HT-29 (cell line): ENCODE data around the gene OSBPL6. TPM values are rescaled to one million over a fixed set of nuclear protein-coding genes. Genes with fewer than 3 reads are reported as not detected.

Source experiments
- DNase-seq: peaks from one replicate; pipeline ENCODE4 v3.0.0-alpha.2; 2015; ENCODE audit warnings: low spot score
- total RNA-seq: library from RNA; depleted of rRNA; stranded (reverse); fragments of >200 nt; shearing (Covaris generic); gene quantifications from 2 replicates; pipeline ENCODE4 v1.2.3, GENCODE V29; 2014

The OSBPL6 gene
- total RNA-seq, 1 experiment from 2014 or later, result not detected

- no peak for DNase-seq
Measured at GRCh38 chr2:178238750-178239149, 44.4 kb downstream of the OSBPL6 start.

GRCh38 chr2:178241844-178242551 is 47.7 kb downstream of the OSBPL6 start:
- peak; percentile 13 for DNase-seq

- no peak for DNase-seq
Measured at GRCh38 chr2:178242552-178242883, 48.2 kb downstream of the OSBPL6 start.

- no peak for DNase-seq
Measured at GRCh38 chr2:178243961-178244360, 49.6 kb downstream of the OSBPL6 start.

- DNase-seq, result no peak
Measured at GRCh38 chr2:178244777-178245176, 50.5 kb downstream of the OSBPL6 start.

GRCh38 chr2:178246696-178247095 is 52.4 kb downstream of the OSBPL6 start:
- DNase-seq, result no peak

GRCh38 chr2:178247250-178247649 is 52.9 kb downstream of the OSBPL6 start:
- DNase-seq, result no peak

- no peak for DNase-seq
Measured at GRCh38 chr2:178250429-178250828, 56.1 kb downstream of the OSBPL6 start.

GRCh38 chr2:178251151-178251955 is 57.0 kb downstream of the OSBPL6 start:
- DNase-seq, result no peak

GRCh38 chr2:178256382-178257042 is 62.2 kb downstream of the OSBPL6 start:
- no peak for DNase-seq

GRCh38 chr2:178257127-178257526 is 62.8 kb downstream of the OSBPL6 start:
- no peak for DNase-seq

GRCh38 chr2:178258916-178259315 is 64.6 kb downstream of the OSBPL6 start:
- DNase-seq, result no peak

- DNase-seq, result no peak
Measured at GRCh38 chr2:178263159-178263860, 69.0 kb downstream of the OSBPL6 start.

GRCh38 chr2:178264211-178264610 is 69.9 kb downstream of the OSBPL6 start:
- DNase-seq, result no peak

GRCh38 chr2:178265851-178266250 is 71.5 kb downstream of the OSBPL6 start:
- no peak for DNase-seq

- DNase-seq, result no peak
Measured at GRCh38 chr2:178266445-178266844, 72.1 kb downstream of the OSBPL6 start.

- DNase-seq, result no peak
Measured at GRCh38 chr2:178267660-178268059, 73.3 kb downstream of the OSBPL6 start.

- no peak for DNase-seq
Measured at GRCh38 chr2:178268435-178268834, 74.1 kb downstream of the OSBPL6 start.

GRCh38 chr2:178269438-178270224 is 75.3 kb downstream of the OSBPL6 start:
- DNase-seq, result no peak

GRCh38 chr2:178270338-178270737 is 76.0 kb downstream of the OSBPL6 start:
- DNase-seq, result no peak

GRCh38 chr2:178271094-178271493 is 76.8 kb downstream of the OSBPL6 start:
- DNase-seq, result no peak
